CD4-positive, alpha-beta memory T cell (primary cell): ENCODE results near the gene LXN. TPM values are rescaled to one million over a fixed set of nuclear protein-coding genes. Genes with fewer than 3 reads are reported as not detected.

Experiments
- CTCF ChIA-PET: fragments of 350-600 bp; sonication (Branson Sonifier 250); formaldehyde crosslinking; loops from one replicate; lab custom pipeline; 2021; ENCODE audit warnings: inconsistent platforms; ENCODE audit not compliant: partially characterized antibody; lab: Charles Lee
- POLR2A ChIA-PET: fragments of 350-600 bp; sonication (Branson Sonifier 250); formaldehyde crosslinking; loops from one replicate; lab custom pipeline; 2021; ENCODE audit not compliant: partially characterized antibody; lab: Charles Lee
- DNase-seq, 5 donors: peaks; one replicate each; pipeline versions ENCODE4 v3.0.0 to v3.0.0-alpha.2; 2020 to 2022; ENCODE audit warnings: mixed read lengths in 1 of 5
- H3K27ac ChIP-seq: one replicate; pipeline ENCODE4 v1.7.0; 2013; ENCODE audit warnings: low read depth, low read length
- H3K27me3 ChIP-seq: 2 replicates; pipeline ENCODE4 v1.7.0; 2013; ENCODE audit warnings: mild to moderate bottlenecking, low read length, moderate library complexity; ENCODE audit not compliant: insufficient read depth
- H3K36me3 ChIP-seq: 2 replicates; pipeline ENCODE4 v1.7.0; 2013; ENCODE audit warnings: mild to moderate bottlenecking, low read length, moderate library complexity; ENCODE audit not compliant: insufficient read depth
- H3K4me1 ChIP-seq: 2 replicates; pipeline ENCODE4 v1.7.0; 2013; ENCODE audit warnings: mild to moderate bottlenecking, low read length, moderate library complexity; ENCODE audit not compliant: insufficient read depth
- H3K4me3 ChIP-seq, 2 donors: one replicate each; pipeline ENCODE4 v1.7.0; 2013; ENCODE audit warnings: low read length in 2 of 2, mild to moderate bottlenecking in 1 of 2
- H3K9me3 ChIP-seq, 2 donors: one replicate each; pipeline ENCODE4 v1.7.0; 2013; ENCODE audit warnings: low read length in 2 of 2, control low read depth in 1 of 2; ENCODE audit not compliant: control insufficient read depth in 1 of 2
- H3K27ac Mint-ChIP-seq, 7 donors: one replicate each; pipeline ENCODE4 v1.8.0; 2020 to 2021; ENCODE audit warnings: mixed read lengths in 7 of 7, mild to moderate bottlenecking in 6 of 7, inconsistent platforms in 3 of 7, moderate library complexity in 3 of 7
- H3K27me3 Mint-ChIP-seq, 2 donors: one replicate each; pipeline ENCODE4 v1.8.0; 2020 to 2021; ENCODE audit warnings: mixed read lengths in 2 of 2
- H3K36me3 Mint-ChIP-seq, 2 donors: one replicate each; pipeline ENCODE4 v1.8.0; 2020 to 2021; ENCODE audit warnings: mixed read lengths in 2 of 2, inconsistent platforms in 1 of 2, mild to moderate bottlenecking in 1 of 2
- H3K4me1 Mint-ChIP-seq, 4 donors: one replicate each; pipeline ENCODE4 v1.8.0; 2020 to 2021; ENCODE audit warnings: mixed read lengths in 4 of 4, mild to moderate bottlenecking in 1 of 4
- H3K4me3 Mint-ChIP-seq, 8 donors: one replicate each; pipeline ENCODE4 v1.8.0; 2020 to 2021; ENCODE audit warnings: mixed read lengths in 8 of 8, mild to moderate bottlenecking in 7 of 8, moderate library complexity in 6 of 8, inconsistent platforms in 3 of 8
- H3K9me3 Mint-ChIP-seq, 8 donors: one replicate each; pipeline ENCODE4 v1.8.0; 2020 to 2021; ENCODE audit warnings: mixed read lengths in 8 of 8, mild to moderate bottlenecking in 5 of 8, inconsistent platforms in 3 of 8, moderate library complexity in 1 of 8
- intact Hi-C: fragments of 100-400 bp; cut with micrococcal nuclease; formaldehyde crosslinking; loops from one replicate; pipeline ENCODE4 v1.15.1; 2023
- polyA plus RNA-seq, 2 donors: library from polyadenylated mRNA; unstranded; fragments of 300-500 nt; fragmentation: Illumina TruSeq; gene quantifications; one replicate each; pipeline ENCODE4 v1.2.3, GENCODE V29; 2021
- total RNA-seq, 2 experiments: library from RNA; stranded (reverse); gene quantifications; one replicate each; pipeline ENCODE4 v1.2.3, GENCODE V29; 2021

Gene LXN
- total and polyA plus RNA-seq, 4 experiments from 2014 or later = 7.7 to 27.5 (median 11.2) TPM

GRCh38 chr3:158659454-158660237 lies 12.8 kb downstream of the LXN start:
- Histone ChIP-seq H3K9me3 (no peaks in the 10 kb centered on the region), H3K36me3 (peaks cover 41% of the 10 kb centered on the region), H3K4me3 (no peak overlapping the region), H3K27ac (no peak overlapping the region), H3K27me3 (no peaks in the 10 kb centered on the region), H3K4me1 (no peaks in the 10 kb centered on the region)
- intact Hi-C loops = loop anchor here (1.0 kb wide), 3 partner anchors 13 to 132 kb away; partner anchors contain the start of gene LXN
- CTCF ChIA-PET = interaction anchor here (0.6 to 6.6 kb wide), 25 partner anchors 8 to 151 kb away, joined by 3 to 76 read pairs (median 7); partner anchors contain the start of genes GFM1, LXN, MFSD1 and MLF1
- DNase-seq = peak in 4 of 5 donors; percentile 48 to 55 (median 51)
- H3K4me1 Mint-ChIP-seq = peaks cover 5 to 9% (median 7%) of the 10 kb centered on the region in 4 donors
- no peaks in the 10 kb centered on the region for H3K9me3 Mint-ChIP-seq
- POLR2A ChIA-PET = interaction anchor here (1.0 to 3.2 kb wide), 4 partner anchors 15 to 142 kb away, joined by 3 to 14 read pairs (median 6); partner anchors contain the start of genes GFM1 and MFSD1
- H3K36me3 Mint-ChIP-seq = peaks cover 30 to 66% of the 10 kb centered on the region in 2 donors
- no peak overlapping the region for H3K4me3 Mint-ChIP-seq
- no peaks in the 10 kb centered on the region for H3K27me3 Mint-ChIP-seq
- peak overlapping the region in 6 of 7 donors; percentile 13 to 80 (median 37) for H3K27ac Mint-ChIP-seq

- DNase-seq = no peak
- H3K4me1 ChIP-seq = no peaks in the 10 kb centered on the region
- Mint-ChIP-seq H3K4me3 (no peak overlapping the region), H3K27me3 (no peaks in the 10 kb centered on the region), H3K27ac (peak overlapping the region in 2 of 7 donors; percentile 4 to 50), H3K36me3 (peaks cover 25 to 63% of the 10 kb centered on the region in 2 donors), H3K4me1 (peaks cover 5 to 7% (median 6%) of the 10 kb centered on the region in 4 donors), H3K9me3 (no peaks in the 10 kb centered on the region)
- no peak overlapping the region for H3K27ac ChIP-seq
- peaks cover 41% of the 10 kb centered on the region for H3K36me3 ChIP-seq
- no peak overlapping the region for H3K4me3 ChIP-seq
- intact Hi-C loops = loop anchor here (1.0 kb wide), 3 partner anchors 13 to 132 kb away; partner anchors contain the start of gene LXN
- POLR2A ChIA-PET = interaction anchor here (0.6 to 3.2 kb wide), 5 partner anchors 14 to 1038 kb away, joined by 3 to 14 read pairs (median 4); partner anchors contain the start of genes GFM1 and MFSD1
- H3K27me3 ChIP-seq = no peaks in the 10 kb centered on the region
- no peaks in the 10 kb centered on the region for H3K9me3 ChIP-seq
- CTCF ChIA-PET = interaction anchor here (0.6 to 6.6 kb wide), 20 partner anchors 8 to 147 kb away, joined by 3 to 76 read pairs (median 8); partner anchors contain the start of genes GFM1, LXN and MFSD1
Observed at GRCh38 chr3:158658889-158659288, 13.6 kb downstream of the LXN start.

GRCh38 chr3:158652463-158652862 lies 20.0 kb downstream of the LXN start:
- no peaks in the 10 kb centered on the region for H3K27me3 Mint-ChIP-seq

GRCh38 chr3:158651192-158651591 lies 21.3 kb downstream of the LXN start:
- Histone ChIP-seq H3K4me1 (no peaks in the 10 kb centered on the region), H3K27ac (no peak overlapping the region), H3K4me3 (no peak overlapping the region), H3K36me3 (peaks cover 32% of the 10 kb centered on the region), H3K9me3 (no peaks in the 10 kb centered on the region), H3K27me3 (no peaks in the 10 kb centered on the region)
- Mint-ChIP-seq H3K9me3 (no peaks in the 10 kb centered on the region), H3K4me1 (peaks cover 10 to 20% (median 15%) of the 10 kb centered on the region in 4 donors), H3K27ac (peak overlapping the region in 3 of 7 donors; percentile 23 to 71 (median 27)), H3K36me3 (peaks cover 34 to 74% of the 10 kb centered on the region in 2 donors), H3K4me3 (no peak overlapping the region), H3K27me3 (no peaks in the 10 kb centered on the region)
- POLR2A ChIA-PET = no interaction called here
- no peak for DNase-seq
- CTCF ChIA-PET = interaction anchor here (1.1 to 2.8 kb wide), 3 partner anchors 9 to 140 kb away, joined by 3 to 18 read pairs (median 3); no protein-coding TSS in a partner anchor
- intact Hi-C loops = no loop called here

More at GRCh38 chr3:158652463-158652862, 20.0 kb downstream of the LXN start:
- no peaks in the 10 kb centered on the region for H3K27me3 ChIP-seq
- intact Hi-C loops = no loop called here
- Mint-ChIP-seq H3K4me3 (no peak overlapping the region), H3K36me3 (peaks cover 29 to 71% of the 10 kb centered on the region in 2 donors), H3K27ac (no peak overlapping the region), H3K4me1 (peaks cover 6 to 14% (median 10%) of the 10 kb centered on the region in 4 donors), H3K9me3 (no peaks in the 10 kb centered on the region)
- ChIA-PET POLR2A (interaction anchor here (1.6 kb wide), 1 partner anchor 10 kb away, joined by 3 read pairs; no protein-coding TSS in a partner anchor), CTCF (interaction anchor here (1.1 to 3.1 kb wide), 4 partner anchors 8 to 139 kb away, joined by 3 to 19 read pairs (median 10); partner anchors contain the start of gene GFM1)
- no peak overlapping the region for H3K27ac ChIP-seq
- H3K4me1 ChIP-seq = no peaks in the 10 kb centered on the region
- DNase-seq = no peak
- peaks cover 32% of the 10 kb centered on the region for H3K36me3 ChIP-seq
- no peaks in the 10 kb centered on the region for H3K9me3 ChIP-seq
- H3K4me3 ChIP-seq = no peak overlapping the region

- DNase-seq = no peak
- Histone ChIP-seq H3K27me3 (no peaks in the 10 kb centered on the region), H3K27ac (no peak overlapping the region), H3K4me1 (peaks cover 5% of the 10 kb centered on the region), H3K4me3 (no peak overlapping the region), H3K36me3 (peaks cover 31% of the 10 kb centered on the region), H3K9me3 (no peaks in the 10 kb centered on the region)
- Mint-ChIP-seq H3K36me3 (peaks cover 27 to 69% of the 10 kb centered on the region in 2 donors), H3K27ac (peak overlapping the region in 3 of 7 donors; percentile 37 to 65 (median 39)), H3K4me1 (peaks cover 20 to 32% (median 27%) of the 10 kb centered on the region in 4 donors), H3K4me3 (no peak overlapping the region), H3K27me3 (no peaks in the 10 kb centered on the region), H3K9me3 (no peaks in the 10 kb centered on the region)
- CTCF ChIA-PET = interaction anchor here (1.1 to 2.8 kb wide), 2 partner anchors 10 to 78 kb away, joined by 3 to 18 read pairs; no protein-coding TSS in a partner anchor
- intact Hi-C loops = no loop called here
- POLR2A ChIA-PET = no interaction called here
Observed at GRCh38 chr3:158649791-158650190, 22.7 kb downstream of the LXN start.

GRCh38 chr3:158644345-158644908 lies 28.0 kb downstream of the LXN start, which contains the start of gene GFM1:
Gene GFM1, plus strand, starts transcription at chr3:158644527. Its CDS starts 108 bp downstream, at chr3:158644635.
- intact Hi-C loops = loop anchor here (2.0 to 5.0 kb wide), 7 partner anchors 28 to 1920 kb away; partner anchors contain the start of genes KPNA4, LXN, MFSD1 and MLF1

More at GRCh38 chr3:158644345-158644908, 28.0 kb downstream of the LXN start, which contains the start of gene GFM1:
- ChIA-PET POLR2A (interaction anchor here (0.6 to 2.4 kb wide), 9 partner anchors 16 to 1469 kb away, joined by 3 to 14 read pairs (median 4); partner anchors contain the start of genes LXN, MFSD1, MLF1 and RSRC1), CTCF (interaction anchor here (0.7 to 3.6 kb wide), 30 partner anchors 9 to 535 kb away, joined by 3 to 68 read pairs (median 4); partner anchors contain the start of genes LXN, MFSD1, MLF1 and RSRC1)
- Mint-ChIP-seq H3K27me3 (no peaks in the 10 kb centered on the region), H3K4me3 (peak within 1 kb of the TSS; percentile 92 to 100 (median 98)), H3K27ac (peak within 1 kb of the TSS; percentile 40 to 98 (median 96)), H3K9me3 (no peaks in the 10 kb centered on the region), H3K4me1 (peaks cover 33 to 59% (median 42%) of the 10 kb centered on the region in 4 donors), H3K36me3 (peaks cover 8 to 27% of the 10 kb centered on the region in 2 donors)
- Histone ChIP-seq H3K27ac (peak within 1 kb of the TSS; percentile 84), H3K9me3 (no peaks in the 10 kb centered on the region), H3K27me3 (no peaks in the 10 kb centered on the region), H3K36me3 (peaks cover 3% of the 10 kb centered on the region), H3K4me1 (peaks cover 34% of the 10 kb centered on the region), H3K4me3 (peak within 1 kb of the TSS; percentile 69 to 87)
- peak; percentile 88 to 93 (median 91) for DNase-seq
